Suprapubic skin (tissue), 4 donors: ENCODE results near the gene AOC2. TPM values are rescaled to one million over a fixed set of nuclear protein-coding genes. Genes with fewer than 3 reads are reported as not detected.
"Not testable (repeated sequence)": the region's sequence is repeated elsewhere in the genome, so short reads cannot be mapped to it uniquely, and the experiment has no call there.

ENCODE experiments used
- DNase-seq, 2 donors: peaks; one replicate each; pipeline ENCODE4 v3.0.0-alpha.2; 2019; ENCODE audit warnings: low spot score in 2 of 2
- H3K27ac ChIP-seq: fragments of 200-600 bp; sonication (generic); one replicate; pipeline ENCODE4 v1.5.1; 2019
- H3K27me3 ChIP-seq: fragments of 200-600 bp; sonication (generic); one replicate; pipeline ENCODE4 v1.5.1; 2019
- H3K36me3 ChIP-seq: fragments of 200-600 bp; sonication (generic); one replicate; pipeline ENCODE4 v1.5.1; 2019
- H3K4me1 ChIP-seq: fragments of 200-600 bp; sonication (generic); one replicate; pipeline ENCODE4 v1.5.1; 2019
- H3K4me3 ChIP-seq: fragments of 200-600 bp; sonication (generic); one replicate; pipeline ENCODE4 v1.5.1; 2019; ENCODE audit warnings: mild to moderate bottlenecking
- H3K9me3 ChIP-seq: fragments of 200-600 bp; sonication (generic); one replicate; pipeline ENCODE4 v1.5.1; 2019
- CTCF ChIP-seq, 2 donors: fragments of 200-600 bp in 1 of 2; fragments of 450-650 bp in 1 of 2; sonication (generic) in 1 of 2; IDR thresholded peaks; one replicate each; pipeline ENCODE4 v1.5.1; 2016 to 2019; ENCODE audit warnings: antibody characterized with exemption in 2 of 2, mild to moderate bottlenecking in 1 of 2, moderate library complexity in 1 of 2
- EP300 ChIP-seq: sonication (generic); formaldehyde crosslinking; IDR thresholded peaks from one replicate; pipeline ENCODE4 v1.6.1; 2017; ENCODE audit warnings: antibody characterized with exemption
- POLR2A ChIP-seq, 2 donors: fragments of 450-650 bp; IDR thresholded peaks; one replicate each; pipeline ENCODE4 v1.6.1; 2017; ENCODE audit warnings: antibody characterized with exemption in 2 of 2, mild to moderate bottlenecking in 2 of 2, moderate library complexity in 2 of 2
- POLR2AphosphoS5 ChIP-seq, 3 donors: sonication (generic); formaldehyde crosslinking; IDR thresholded peaks; one replicate each; pipeline ENCODE4 v1.6.1; 2017; ENCODE audit warnings: antibody characterized with exemption in 3 of 3
- WGBS: methylation state at CpG from one replicate; pipeline ENCODE4 v1.1.5; 2018; 5-methylcytosine and 5-hydroxymethylcytosine counted together
- total RNA-seq, 4 donors: library from RNA; depleted of rRNA; stranded (reverse); fragments of >200 nt; gene quantifications; one replicate each; pipeline ENCODE4 v1.1.0, GENCODE V29; 2016

The AOC2 gene
- total RNA-seq, 4 donors from 2014 or later, result 0.64 to 5.5 (median 2.1) TPM

- Histone ChIP-seq H3K36me3 (no peaks in the 10 kb centered on the region), H3K4me1 (no peaks in the 10 kb centered on the region), H3K27ac (no peak overlapping the region), H3K4me3 (no peak overlapping the region), H3K9me3 (no peaks in the 10 kb centered on the region), H3K27me3 (peaks cover 15% of the 10 kb centered on the region)
- WGBS, result 36% methylated on average over 13 of the region's 13 CpGs
- DNase-seq, result no peak
- TF ChIP-seq CTCF (IDR thresholded peaks at IDR 0.05) (no peak), EP300 (no peak), POLR2AphosphoS5 (IDR thresholded peaks at IDR 0.05) (no peak), POLR2A (IDR thresholded peaks at IDR 0.05) (no peak)
Measured at GRCh38 chr17:42878123-42878880, 33.9 kb downstream of the AOC2 start.

GRCh38 chr17:42878924-42879595 is 34.7 kb downstream of the AOC2 start:
- Histone ChIP-seq H3K27me3 (peaks cover 15% of the 10 kb centered on the region), H3K36me3 (no peaks in the 10 kb centered on the region), H3K4me3 (no peak overlapping the region), H3K27ac (no peak overlapping the region), H3K9me3 (no peaks in the 10 kb centered on the region), H3K4me1 (no peaks in the 10 kb centered on the region)
- DNase-seq, result no peak
- no peak for TF ChIP-seq CTCF (IDR thresholded peaks at IDR 0.05)
- TF ChIP-seq POLR2A (IDR thresholded peaks at IDR 0.05), result no peak
- no peak for TF ChIP-seq EP300
- no peak for TF ChIP-seq POLR2AphosphoS5 (IDR thresholded peaks at IDR 0.05)
- WGBS, result 84% methylated on average over 8 of the region's 8 CpGs

GRCh38 chr17:42879596-42879985 is 35.2 kb downstream of the AOC2 start:
- H3K4me3 ChIP-seq, result no peak overlapping the region

GRCh38 chr17:42880776-42881310 is 36.5 kb downstream of the AOC2 start:
- 84% methylated on average over 5 of the region's 5 CpGs for WGBS
- Histone ChIP-seq H3K4me3 (no peak overlapping the region), H3K27ac (no peak overlapping the region), H3K9me3 (no peaks in the 10 kb centered on the region), H3K36me3 (no peaks in the 10 kb centered on the region), H3K27me3 (peaks cover 15% of the 10 kb centered on the region), H3K4me1 (no peaks in the 10 kb centered on the region)
- no peak for DNase-seq
- TF ChIP-seq POLR2AphosphoS5 (IDR thresholded peaks at IDR 0.05) (no peak), CTCF (IDR thresholded peaks at IDR 0.05) (no peak), EP300 (no peak), POLR2A (IDR thresholded peaks at IDR 0.05) (no peak)

More at GRCh38 chr17:42879596-42879985, 35.2 kb downstream of the AOC2 start:
- Histone ChIP-seq H3K27ac (no peak overlapping the region), H3K9me3 (no peaks in the 10 kb centered on the region), H3K27me3 (peaks cover 15% of the 10 kb centered on the region), H3K36me3 (no peaks in the 10 kb centered on the region), H3K4me1 (no peaks in the 10 kb centered on the region)
- no peak for DNase-seq
- WGBS, result 47% methylated on average over 4 of the region's 6 CpGs
- no peak for TF ChIP-seq CTCF (IDR thresholded peaks at IDR 0.05)
- TF ChIP-seq POLR2AphosphoS5 (IDR thresholded peaks at IDR 0.05), result no peak
- TF ChIP-seq EP300, result no peak
- TF ChIP-seq POLR2A (IDR thresholded peaks at IDR 0.05), result no peak

GRCh38 chr17:42881706-42882105 is 37.3 kb downstream of the AOC2 start:
- not testable (repeated sequence) for DNase-seq, H3K4me3 ChIP-seq, H3K27ac ChIP-seq, H3K36me3 ChIP-seq, H3K9me3 ChIP-seq, H3K4me1 ChIP-seq
- peaks cover 15% of the 10 kb centered on the region for H3K27me3 ChIP-seq
- 98% methylated on average over 6 of the region's 6 CpGs for WGBS
